Measurements from ENCODE around the gene LINS1.

LINS1 gene

DNA sequence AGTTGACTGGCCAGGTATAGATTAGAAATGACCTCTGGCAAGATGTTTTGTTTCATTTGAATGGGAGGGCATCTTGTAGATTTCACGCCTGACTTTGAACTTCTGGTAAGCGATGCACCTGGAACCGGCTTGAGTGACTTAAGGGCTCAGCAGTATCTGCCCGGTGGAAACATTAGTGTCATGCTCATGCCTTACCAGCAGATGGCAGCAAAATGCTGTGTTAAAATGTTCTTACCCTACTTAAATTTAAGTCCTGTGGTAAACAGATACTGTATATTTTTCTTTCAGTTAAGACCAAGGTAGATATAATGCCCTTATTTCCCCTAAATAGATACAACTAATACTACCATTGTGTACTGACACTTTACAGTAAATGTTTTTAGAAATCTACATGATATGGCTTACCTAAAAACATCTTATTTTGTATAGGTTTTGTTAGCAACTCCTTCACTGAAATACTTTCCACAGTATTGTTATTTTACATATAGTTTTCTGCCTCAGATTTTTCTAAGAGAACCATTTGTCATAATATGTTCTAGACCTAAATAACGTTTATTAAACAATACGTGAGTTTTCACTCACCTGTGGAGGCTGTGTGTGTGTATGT lies 25.9 kb upstream of the LINS1 start:
- TF ChIP-seq, protein P1, sequence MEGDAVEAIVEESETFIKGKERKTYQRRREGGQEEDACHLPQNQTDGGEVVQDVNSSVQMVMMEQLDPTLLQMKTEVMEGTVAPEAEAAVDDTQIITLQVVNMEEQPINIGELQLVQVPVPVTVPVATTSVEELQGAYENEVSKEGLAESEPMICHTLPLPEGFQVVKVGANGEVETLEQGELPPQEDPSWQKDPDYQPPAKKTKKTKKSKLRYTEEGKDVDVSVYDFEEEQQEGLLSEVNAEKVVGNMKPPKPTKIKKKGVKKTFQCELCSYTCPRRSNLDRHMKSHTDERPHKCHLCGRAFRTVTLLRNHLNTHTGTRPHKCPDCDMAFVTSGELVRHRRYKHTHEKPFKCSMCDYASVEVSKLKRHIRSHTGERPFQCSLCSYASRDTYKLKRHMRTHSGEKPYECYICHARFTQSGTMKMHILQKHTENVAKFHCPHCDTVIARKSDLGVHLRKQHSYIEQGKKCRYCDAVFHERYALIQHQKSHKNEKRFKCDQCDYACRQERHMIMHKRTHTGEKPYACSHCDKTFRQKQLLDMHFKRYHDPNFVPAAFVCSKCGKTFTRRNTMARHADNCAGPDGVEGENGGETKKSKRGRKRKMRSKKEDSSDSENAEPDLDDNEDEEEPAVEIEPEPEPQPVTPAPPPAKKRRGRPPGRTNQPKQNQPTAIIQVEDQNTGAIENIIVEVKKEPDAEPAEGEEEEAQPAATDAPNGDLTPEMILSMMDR (conservative IDR thresholded peaks at IDR 0.05; ENCODE audit: low read depth): peak; percentile 89
- CTCF ChIA-PET: interaction anchor here (1.1 to 1.8 kb wide), 2 partner anchors 245 to 381 kb away, joined by 3 to 7 read pairs; no protein-coding TSS in a partner anchor
- H3K27ac ChIP-seq: no peak overlapping the region
- DNase-seq (ENCODE audit: low spot score): peak; percentile 69
- POLR2A ChIA-PET (ENCODE audit: low non-redundant PET): no interaction called here

DNA sequence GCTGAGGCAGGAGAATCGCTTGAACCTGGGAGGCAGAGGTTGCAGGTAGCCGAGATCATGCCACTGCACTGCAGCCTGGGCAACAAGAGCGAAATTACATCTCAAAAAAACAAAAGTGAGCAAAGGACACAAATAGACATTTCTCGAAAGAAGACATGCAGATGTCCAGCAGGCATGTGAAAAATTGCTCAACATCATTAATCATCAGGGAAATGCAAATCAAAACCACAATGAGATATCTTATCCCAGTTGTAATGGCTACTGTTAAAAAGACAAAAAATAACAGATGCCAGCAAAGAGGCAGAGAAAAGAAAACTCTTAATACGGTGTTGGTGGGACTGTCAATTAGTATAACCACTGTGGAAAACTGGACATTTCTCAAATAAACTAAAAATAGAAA lies 21.3 kb upstream of the LINS1 start:
- CTCF ChIA-PET: no interaction called here
- H3K27ac ChIP-seq: peak overlapping the region; percentile 55
- POLR2A ChIA-PET (ENCODE audit: low non-redundant PET): no interaction called here
- DNase-seq (ENCODE audit: low spot score): no peak
- TF ChIP-seq, protein P1 (conservative IDR thresholded peaks at IDR 0.05; ENCODE audit: low read depth): no peak

DNA sequence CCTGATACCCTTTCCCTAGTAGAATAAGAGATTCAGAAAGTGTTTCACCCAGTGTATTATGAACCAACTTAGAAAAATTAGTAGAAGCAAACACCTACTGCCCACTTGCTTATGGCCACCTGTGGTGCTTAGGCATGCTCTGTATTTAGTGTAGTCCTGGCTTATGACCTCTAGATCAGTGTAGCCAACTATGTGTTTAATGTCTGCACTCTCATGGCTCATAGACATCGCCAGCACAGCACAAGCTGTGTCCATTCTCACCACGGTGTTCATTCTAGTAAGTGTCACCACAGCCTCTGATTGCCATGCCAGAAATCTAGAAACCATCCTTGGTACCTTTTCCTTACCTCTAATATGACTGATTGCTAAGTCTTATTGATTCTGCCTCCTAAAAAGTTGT lies 14.7 kb upstream of the LINS1 start:
- POLR2A ChIA-PET (ENCODE audit: low non-redundant PET): no interaction called here
- TF ChIP-seq, protein P1 (conservative IDR thresholded peaks at IDR 0.05; ENCODE audit: low read depth): no peak
- DNase-seq (ENCODE audit: low spot score): no peak
- CTCF ChIA-PET: interaction anchor here (0.6 kb wide), 1 partner anchor 391 kb away, joined by 3 read pairs; no protein-coding TSS in a partner anchor
- no peak overlapping the region for H3K27ac ChIP-seq

DNA sequence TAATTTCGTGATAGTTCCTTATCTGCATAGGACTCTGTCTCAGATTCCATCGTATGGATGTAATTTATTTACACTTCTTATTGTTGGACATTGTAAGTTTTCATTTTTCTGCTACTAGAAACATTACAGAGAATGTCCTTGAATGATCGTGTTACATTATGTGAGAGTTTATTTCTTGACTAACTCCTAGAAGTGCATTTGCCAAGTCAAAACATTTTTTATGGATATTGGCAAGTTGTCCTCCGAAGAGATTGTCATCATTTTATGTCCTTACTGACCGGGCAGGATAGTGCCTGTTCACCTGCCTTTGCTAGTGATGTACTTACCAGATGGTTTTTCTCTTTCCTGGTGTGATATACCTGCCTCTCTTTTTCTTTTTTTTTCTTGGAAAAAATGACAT lies 13.8 kb upstream of the LINS1 start:
- TF ChIP-seq, protein P1 (conservative IDR thresholded peaks at IDR 0.05; ENCODE audit: low read depth): no peak
- POLR2A ChIA-PET (ENCODE audit: low non-redundant PET): no interaction called here
- CTCF ChIA-PET: interaction anchor here (1.0 kb wide), 1 partner anchor 391 kb away, joined by 3 read pairs; no protein-coding TSS in a partner anchor
- no peak for DNase-seq (ENCODE audit: low spot score)
- no peak overlapping the region for H3K27ac ChIP-seq

DNA sequence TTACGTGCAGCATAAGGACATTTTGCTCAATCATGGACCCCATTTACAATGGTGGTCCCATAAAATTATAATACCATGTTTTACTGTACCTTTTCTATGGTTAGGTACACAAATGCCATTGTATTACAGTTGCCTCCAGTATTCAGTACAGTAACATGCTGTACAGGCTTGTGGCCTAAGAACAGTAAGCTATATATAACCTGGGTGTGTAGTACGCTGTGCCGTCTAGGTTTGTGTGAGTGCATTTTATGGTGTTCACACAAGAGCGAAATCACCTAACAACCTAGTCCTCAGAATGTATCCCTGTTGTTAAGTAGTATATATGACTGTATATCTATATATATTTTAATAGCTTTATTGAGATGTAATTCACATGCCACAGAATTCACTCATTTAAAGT lies 12.9 kb upstream of the LINS1 start:
- DNase-seq (ENCODE audit: low spot score): no peak
- CTCF ChIA-PET: interaction anchor here (0.6 to 1.0 kb wide), 4 partner anchors 101 to 1275 kb away, joined by 3 to 4 read pairs (median 3); no protein-coding TSS in a partner anchor
- H3K27ac ChIP-seq: no peak overlapping the region
- POLR2A ChIA-PET (ENCODE audit: low non-redundant PET): no interaction called here
- TF ChIP-seq, protein P1 (conservative IDR thresholded peaks at IDR 0.05; ENCODE audit: low read depth): no peak

DNA sequence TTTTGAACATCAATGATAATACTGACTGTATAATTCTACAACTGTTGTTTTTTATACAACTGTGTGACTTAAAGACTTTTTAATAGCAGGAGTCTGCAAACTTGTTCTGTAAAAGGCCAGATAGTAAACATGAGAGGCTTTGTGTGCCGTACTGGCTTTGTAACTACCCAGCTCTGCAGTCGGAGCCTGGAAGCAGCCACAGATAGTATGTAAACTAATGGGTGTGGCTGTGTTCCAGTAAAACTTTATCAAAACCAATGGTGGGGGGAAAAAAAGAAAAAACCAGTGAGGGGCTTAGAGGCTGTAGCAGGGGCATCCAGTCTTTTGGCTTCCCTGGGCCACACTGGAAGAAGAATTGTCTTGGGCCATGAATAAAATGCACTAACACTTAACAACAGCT lies 12.4 kb upstream of the LINS1 start:
- TF ChIP-seq, protein P1 (conservative IDR thresholded peaks at IDR 0.05; ENCODE audit: low read depth): no peak
- no peak overlapping the region for H3K27ac ChIP-seq
- ChIA-PET CTCF (interaction anchor here (0.6 kb wide), 1 partner anchor 102 kb away, joined by 4 read pairs; no protein-coding TSS in a partner anchor), POLR2A (ENCODE audit: low non-redundant PET) (no interaction called here)
- no peak for DNase-seq (ENCODE audit: low spot score)

Measured in RWPE1 (cell line).